Testis (tissue), 3 donors: ENCODE data around the gene WDR45B. TPM values are rescaled to one million over a fixed set of nuclear protein-coding genes. Genes with fewer than 3 reads are reported as not detected.

Source experiments
- DNase-seq: peaks from one replicate; pipeline ENCODE4 v3.0.0-alpha.2; 2019
- H3K27ac ChIP-seq, 2 donors: fragments of 200-600 bp; sonication (generic); one replicate each; pipeline ENCODE4 v1.5.1; 2019
- H3K27me3 ChIP-seq: fragments of 200-600 bp; sonication (generic); one replicate; pipeline ENCODE4 v1.5.1; 2019
- H3K36me3 ChIP-seq: fragments of 200-600 bp; sonication (generic); one replicate; pipeline ENCODE4 v1.5.1; 2017; ENCODE audit warnings: low read depth; ENCODE audit errors: missing control alignments
- H3K4me1 ChIP-seq: fragments of 200-600 bp; sonication (generic); one replicate; pipeline ENCODE4 v1.5.1; 2019
- H3K4me3 ChIP-seq, 2 donors: fragments of 200-600 bp; sonication (generic); one replicate each; pipeline ENCODE4 v1.5.1; 2017 to 2019
- H3K9me3 ChIP-seq: fragments of 200-600 bp; sonication (generic); one replicate; pipeline ENCODE4 v1.5.1; 2017
- CTCF ChIP-seq, 3 experiments: fragments of 450-650 bp in 2 of 3; fragments of 200-600 bp in 1 of 3; sonication (generic) in 1 of 3; IDR thresholded peaks; one replicate each; pipeline ENCODE4 v1.5.1; 2016 to 2019; ENCODE audit warnings: antibody characterized with exemption in 3 of 3, mild to moderate bottlenecking in 2 of 3, moderate library complexity in 1 of 3
- POLR2A ChIP-seq: fragments of 450-650 bp; IDR thresholded peaks from one replicate; pipeline ENCODE4 v1.6.1; 2017; ENCODE audit warnings: antibody characterized with exemption, mild to moderate bottlenecking, moderate library complexity
- WGBS, 2 donors: methylation state at CpG; one replicate each; pipeline ENCODE4 v1.1.5; 2018; 5-methylcytosine and 5-hydroxymethylcytosine counted together
- intact Hi-C: fragments of 100-400 bp; cut with DNase I; formaldehyde crosslinking; loops from one replicate; pipeline ENCODE4 v1.15.1; 2023; ENCODE audit warnings: low total_unique reads
- microRNA-seq, 2 donors: library from miRNA; unstranded; fragments of <30 nt; microRNA quantifications; one replicate each; pipeline ENCODE4, GENCODE V29; 2016; ENCODE audit warnings: borderline number of aligned reads in 2 of 2, borderline replicate concordance in 1 of 2
- polyA plus RNA-seq: library from polyadenylated mRNA; stranded (reverse); fragments of 350-450 nt; fragmentation: Illumina TruSeq; extraction: RNeasy Lipid Tissue Mini Kit (QIAGEN cat#74804); gene quantifications from one replicate; pipeline ENCODE4 v1.2.3, GENCODE V29; 2014; ENCODE audit warnings: low read depth, low replicate concordance; ENCODE audit not compliant: insufficient read depth
- small RNA-seq, 2 donors: library from RNA; depleted of rRNA; stranded (forward); fragments of <200 nt; gene quantifications; one replicate each; pipeline ENCODE3, GENCODE V24; 2016
- total RNA-seq, 2 donors: library from RNA; depleted of rRNA; stranded (reverse); fragments of >200 nt; gene quantifications; one replicate each; pipeline ENCODE4 v1.2.3, GENCODE V29; 2016

WDR45B gene
- total and polyA plus RNA-seq, 3 donors from 2014 or later, result 142 to 165 (median 163) TPM

- TF ChIP-seq POLR2A, result no peak
- no peak for TF ChIP-seq CTCF (IDR thresholded peaks at IDR 0.05)
- Histone ChIP-seq H3K9me3 (no peaks in the 10 kb centered on the region), H3K4me3 (no peak overlapping the region), H3K27ac (no peak overlapping the region), H3K36me3 (no peaks in the 10 kb centered on the region), H3K4me1 (peaks cover 16% of the 10 kb centered on the region), H3K27me3 (no peaks in the 10 kb centered on the region)
- intact Hi-C loops, result no loop called here
- no peak for DNase-seq
- 40 to 48% methylated on average over 1 of the region's 1 CpG for WGBS, 2 donors
Observed at GRCh38 chr17:82565551-82565950, 82.7 kb downstream of the WDR45B start.

Small RNA genes within 50 kb of the gene (microRNA-seq; reads per million reads assigned to microRNA genes)
- gene MIR4525, result 3.5 to 4.8 reads per million in 2 donors

Small RNA genes within 50 kb of the gene (small RNA-seq; reads per million reads assigned to genes)
- gene MIR4525, result 0 reads per million in 2 donors

Other genes starting within 250 kb of the WDR45B start
- gene HEXD, start 230.1 kb downstream of the WDR45B start, total RNA-seq, result 10 to 100 TPM; 90.9 to 95.3 TPM
- gene HEXD, start 230.1 kb downstream of the WDR45B start, polyA plus RNA-seq, result 24.4 TPM
- 10 to 100 TPM; 28.9 to 37.4 TPM for gene OGFOD3, start 229.9 kb downstream of the WDR45B start, total RNA-seq
- gene OGFOD3, start 229.9 kb downstream of the WDR45B start, polyA plus RNA-seq, result 19.6 TPM
- gene CYBC1, start 197.7 kb downstream of the WDR45B start, total RNA-seq, result 10 to 100 TPM; 61.1 to 88.2 TPM
- gene CYBC1, start 197.7 kb downstream of the WDR45B start, polyA plus RNA-seq, result 46.3 TPM
- 100 to 1,000 TPM; 115 to 130 TPM for gene NARF, start 189.7 kb downstream of the WDR45B start, total RNA-seq
- 161 TPM for gene NARF, start 189.7 kb downstream of the WDR45B start, polyA plus RNA-seq
- gene FOXK2, start 128.7 kb downstream of the WDR45B start, total RNA-seq, result 10 to 100 TPM; 94.3 to 95.1 TPM
- 85.8 TPM for gene FOXK2, start 128.7 kb downstream of the WDR45B start, polyA plus RNA-seq
- 10 to 100 TPM in 1 of 2 donors, 1 to 10 TPM in 1; 9.4 to 16.4 TPM for gene RAB40B, start 50.3 kb upstream of the WDR45B start, total RNA-seq
- 13.5 TPM for gene RAB40B, start 50.3 kb upstream of the WDR45B start, polyA plus RNA-seq
- gene FN3KRP, start 68.3 kb upstream of the WDR45B start, total RNA-seq, result 10 to 100 TPM; 26.9 to 29.3 TPM
- 30.2 TPM for gene FN3KRP, start 68.3 kb upstream of the WDR45B start, polyA plus RNA-seq
- 10 to 100 TPM; 29.7 to 31.7 TPM for gene FN3K, start 87.2 kb upstream of the WDR45B start, total RNA-seq
- gene FN3K, start 87.2 kb upstream of the WDR45B start, polyA plus RNA-seq, result 12.4 TPM
- gene TBCD, start 103.6 kb upstream of the WDR45B start, total RNA-seq, result 100 to 1,000 TPM; 115 to 128 TPM
- gene TBCD, start 103.6 kb upstream of the WDR45B start, polyA plus RNA-seq, result 81.2 TPM
- gene ZNF750, start 191.6 kb upstream of the WDR45B start, total RNA-seq, result under 1 TPM; 0.50 to 0.63 TPM
- 0.21 TPM for gene ZNF750, start 191.6 kb upstream of the WDR45B start, polyA plus RNA-seq